Measurements from ENCODE around the gene SH3RF3. TPM values are rescaled to one million over a fixed set of nuclear protein-coding genes. Genes with fewer than 3 reads are reported as not detected.
"Not testable (repeated sequence)": the region's sequence is repeated elsewhere in the genome, so short reads cannot be mapped to it uniquely, and the experiment has no call there.

SH3RF3 gene
- total RNA-seq, 2 experiments from 2014 or later, result 1.4 TPM

GRCh38 chr2:109528811-109529501, 400.0 kb downstream of the SH3RF3 start:
- POLR2A ChIA-PET, result no interaction called here
- H3K27me3 Mint-ChIP-seq, result peaks cover 5% of the 10 kb centered on the region

GRCh38 chr2:109529532-109530449, 400.8 kb downstream of the SH3RF3 start:
- ChIA-PET CTCF (interaction anchor here (1.1 to 1.2 kb wide), 2 partner anchors 16 to 19 kb away, joined by 3 to 4 read pairs; no protein-coding TSS in a partner anchor), POLR2A (no interaction called here)
- Mint-ChIP-seq H3K27me3 (peaks cover 5% of the 10 kb centered on the region), H3K27ac (no peak overlapping the region), H3K36me3 (ENCODE audit: low read depth) (no peaks in the 10 kb centered on the region), H3K9me3 (ENCODE audit: low read depth) (no peaks in the 10 kb centered on the region), H3K4me3 (no peak overlapping the region), H3K4me1 (no peaks in the 10 kb centered on the region)
- DNase-seq (no peak), ATAC-seq (no peak)
- intact Hi-C loops (cut with DNase I, micrococcal nuclease), result no loop called here

More at GRCh38 chr2:109528811-109529501, 400.0 kb downstream of the SH3RF3 start:
- CTCF ChIA-PET, result interaction anchor here (1.2 kb wide), 1 partner anchor 18 kb away, joined by 4 read pairs; no protein-coding TSS in a partner anchor
- Mint-ChIP-seq H3K9me3 (ENCODE audit: low read depth) (no peaks in the 10 kb centered on the region), H3K36me3 (ENCODE audit: low read depth) (no peaks in the 10 kb centered on the region), H3K27ac (no peak overlapping the region), H3K4me1 (no peaks in the 10 kb centered on the region), H3K4me3 (no peak overlapping the region)
- intact Hi-C loops (cut with DNase I, micrococcal nuclease), result no loop called here
- DNase-seq (no peak), ATAC-seq (no peak)

GRCh38 chr2:109530712-109531111, 401.7 kb downstream of the SH3RF3 start:
- H3K27me3 Mint-ChIP-seq, result peaks cover 5% of the 10 kb centered on the region
- H3K9me3 Mint-ChIP-seq (ENCODE audit: low read depth), result no peaks in the 10 kb centered on the region
- intact Hi-C loops (cut with DNase I, micrococcal nuclease), result no loop called here
- H3K27ac Mint-ChIP-seq, result no peak overlapping the region
- DNase-seq, result no peak
- CTCF ChIA-PET, result interaction anchor here (1.1 kb wide), 1 partner anchor 15 kb away, joined by 3 read pairs; no protein-coding TSS in a partner anchor
- no peaks in the 10 kb centered on the region for H3K36me3 Mint-ChIP-seq (ENCODE audit: low read depth)
- ATAC-seq, result no peak
- POLR2A ChIA-PET, result no interaction called here
- H3K4me3 Mint-ChIP-seq, result no peak overlapping the region
- no peaks in the 10 kb centered on the region for H3K4me1 Mint-ChIP-seq

GRCh38 chr2:109531221-109531620, 402.2 kb downstream of the SH3RF3 start:
- DNase-seq, result no peak
- H3K27ac Mint-ChIP-seq, result no peak overlapping the region
- ChIA-PET POLR2A (no interaction called here), CTCF (interaction anchor here (1.0 to 1.1 kb wide), 2 partner anchors 15 to 25 kb away, joined by 3 read pairs; no protein-coding TSS in a partner anchor)
- no peak for ATAC-seq
- intact Hi-C loops (cut with DNase I, micrococcal nuclease), result no loop called here
- no peaks in the 10 kb centered on the region for H3K36me3 Mint-ChIP-seq (ENCODE audit: low read depth)
- no peaks in the 10 kb centered on the region for H3K9me3 Mint-ChIP-seq (ENCODE audit: low read depth)
- H3K27me3 Mint-ChIP-seq, result peaks cover 5% of the 10 kb centered on the region
- H3K4me1 Mint-ChIP-seq, result no peaks in the 10 kb centered on the region
- no peak overlapping the region for H3K4me3 Mint-ChIP-seq

- Mint-ChIP-seq H3K4me1 (no peaks in the 10 kb centered on the region), H3K4me3 (no peak overlapping the region), H3K9me3 (ENCODE audit: low read depth) (no peaks in the 10 kb centered on the region), H3K36me3 (ENCODE audit: low read depth) (no peaks in the 10 kb centered on the region), H3K27ac (no peak overlapping the region), H3K27me3 (peaks cover 10% of the 10 kb centered on the region)
- ChIA-PET POLR2A (no interaction called here), CTCF (interaction anchor here (0.6 to 3.2 kb wide), 3 partner anchors 14 to 24 kb away, joined by 3 to 25 read pairs (median 3); no protein-coding TSS in a partner anchor)
- DNase-seq, result no peak
- ATAC-seq, result no peak
- intact Hi-C loops (cut with DNase I, micrococcal nuclease), result no loop called here
Measured at GRCh38 chr2:109531896-109532727, 403.1 kb downstream of the SH3RF3 start.

GRCh38 chr2:109532728-109533076, 403.7 kb downstream of the SH3RF3 start:
- H3K4me3 Mint-ChIP-seq, result no peak overlapping the region
- no peaks in the 10 kb centered on the region for H3K4me1 Mint-ChIP-seq
- DNase-seq (no peak), ATAC-seq (no peak)
- no peak overlapping the region for H3K27ac Mint-ChIP-seq
- H3K27me3 Mint-ChIP-seq, result peaks cover 10% of the 10 kb centered on the region
- ChIA-PET POLR2A (no interaction called here), CTCF (interaction anchor here (3.2 kb wide), 1 partner anchor 14 kb away, joined by 25 read pairs; no protein-coding TSS in a partner anchor)
- no peaks in the 10 kb centered on the region for H3K36me3 Mint-ChIP-seq (ENCODE audit: low read depth)
- no peaks in the 10 kb centered on the region for H3K9me3 Mint-ChIP-seq (ENCODE audit: low read depth)
- intact Hi-C loops (cut with DNase I, micrococcal nuclease), result no loop called here

- peaks cover 14% of the 10 kb centered on the region for H3K27me3 Mint-ChIP-seq
- DNase-seq, result no peak
- ChIA-PET POLR2A (no interaction called here), CTCF (interaction anchor here (0.6 to 3.2 kb wide), 2 partner anchors 13 to 106 kb away, joined by 3 to 25 read pairs; no protein-coding TSS in a partner anchor)
- no peaks in the 10 kb centered on the region for H3K9me3 Mint-ChIP-seq (ENCODE audit: low read depth)
- no peak overlapping the region for H3K4me3 Mint-ChIP-seq
- H3K36me3 Mint-ChIP-seq (ENCODE audit: low read depth), result no peaks in the 10 kb centered on the region
- no peaks in the 10 kb centered on the region for H3K4me1 Mint-ChIP-seq
- H3K27ac Mint-ChIP-seq, result no peak overlapping the region
- no peak for ATAC-seq
- intact Hi-C loops (cut with DNase I, micrococcal nuclease), result no loop called here
Measured at GRCh38 chr2:109533823-109534222, 404.8 kb downstream of the SH3RF3 start.

GRCh38 chr2:109535217-109535946, 406.4 kb downstream of the SH3RF3 start:
- Mint-ChIP-seq H3K4me1 (no peaks in the 10 kb centered on the region), H3K27me3 (peaks cover 17% of the 10 kb centered on the region), H3K9me3 (ENCODE audit: low read depth) (no peaks in the 10 kb centered on the region), H3K4me3 (no peak overlapping the region), H3K36me3 (ENCODE audit: low read depth) (no peaks in the 10 kb centered on the region), H3K27ac (no peak overlapping the region)
- ChIA-PET POLR2A (no interaction called here), CTCF (interaction anchor here (0.6 to 3.2 kb wide), 2 partner anchors 11 to 1498 kb away, joined by 4 to 25 read pairs; no protein-coding TSS in a partner anchor)
- DNase-seq (no peak), ATAC-seq (no peak)
- intact Hi-C loops (cut with DNase I, micrococcal nuclease), result no loop called here

GRCh38 chr2:109536556-109536955, 407.6 kb downstream of the SH3RF3 start:
- DNase-seq; H3K4me1 Mint-ChIP-seq; ATAC-seq; POLR2A ChIA-PET; intact Hi-C loops (cut with DNase I, micrococcal nuclease); H3K9me3 Mint-ChIP-seq (ENCODE audit: low read depth); H3K4me3 Mint-ChIP-seq; H3K27ac Mint-ChIP-seq; H3K36me3 Mint-ChIP-seq (ENCODE audit: low read depth): not testable (repeated sequence)
- CTCF ChIA-PET, result interaction anchor here (0.7 kb wide), 1 partner anchor 125 kb away, joined by 3 read pairs; no protein-coding TSS in a partner anchor
- peaks cover 20% of the 10 kb centered on the region for H3K27me3 Mint-ChIP-seq

GRCh38 chr2:109537565-109538222, 408.7 kb downstream of the SH3RF3 start:
- ChIA-PET POLR2A (no interaction called here), CTCF (no interaction called here)
- Mint-ChIP-seq H3K4me1 (no peaks in the 10 kb centered on the region), H3K27ac (no peak overlapping the region), H3K36me3 (ENCODE audit: low read depth) (no peaks in the 10 kb centered on the region), H3K9me3 (ENCODE audit: low read depth) (no peaks in the 10 kb centered on the region), H3K27me3 (peaks cover 16% of the 10 kb centered on the region), H3K4me3 (no peak overlapping the region)
- intact Hi-C loops (cut with DNase I, micrococcal nuclease), result no loop called here
- ATAC-seq (no peak), DNase-seq (no peak)

All from activated CD4-positive, alpha-beta T cell treated with anti-CD3 and anti-CD28 coated beads for 36 hours (primary cell).